Naive B cell (primary cell): ENCODE data around the gene CT45A5. TPM values are rescaled to one million over a fixed set of nuclear protein-coding genes. Genes with fewer than 3 reads are reported as not detected.
"Not testable (repeated sequence)": the region's sequence is repeated elsewhere in the genome, so short reads cannot be mapped to it uniquely, and the experiment has no call there.

Experiments used
- ATAC-seq, 2 donors: fragments of 150-1000 bp; cut with Tn5 transposase; 2 replicates each; pipeline ENCODE4 v1.10.0; 2021; ENCODE audit warnings: low read depth in 2 of 2, mild to moderate bottlenecking in 2 of 2, moderate library complexity in 2 of 2
- DNase-seq: peaks from one replicate; pipeline ENCODE4 v3.0.0; 2022
- H3K27ac Mint-ChIP-seq, 6 donors: one replicate each; pipeline ENCODE4 v1.8.0; 2020 to 2022; ENCODE audit warnings: mild to moderate bottlenecking in 6 of 6, mixed read lengths in 6 of 6, moderate library complexity in 5 of 6, inconsistent platforms in 2 of 6
- H3K27me3 Mint-ChIP-seq, 3 donors: one replicate each; pipeline ENCODE4 v1.8.0; 2021 to 2022; ENCODE audit warnings: mixed read lengths in 3 of 3, mild to moderate bottlenecking in 1 of 3
- H3K36me3 Mint-ChIP-seq, 2 donors: one replicate each; pipeline ENCODE4 v1.8.0; 2020 to 2022; ENCODE audit warnings: mixed read lengths in 2 of 2, inconsistent platforms in 1 of 2, mild to moderate bottlenecking in 1 of 2
- H3K4me1 Mint-ChIP-seq, 3 donors: one replicate each; pipeline ENCODE4 v1.8.0; 2020 to 2022; ENCODE audit warnings: mixed read lengths in 3 of 3, inconsistent platforms in 1 of 3, mild to moderate bottlenecking in 1 of 3, moderate library complexity in 1 of 3
- H3K4me3 Mint-ChIP-seq, 8 donors: one replicate each; pipeline ENCODE4 v1.8.0; 2020 to 2022; ENCODE audit warnings: mild to moderate bottlenecking in 8 of 8, mixed read lengths in 8 of 8, moderate library complexity in 8 of 8, inconsistent platforms in 2 of 8
- H3K9me3 Mint-ChIP-seq, 7 donors: one replicate each; pipeline ENCODE4 v1.8.0; 2020 to 2022; ENCODE audit warnings: mixed read lengths in 7 of 7, mild to moderate bottlenecking in 5 of 7, inconsistent platforms in 2 of 7, moderate library complexity in 1 of 7
- polyA plus RNA-seq, 6 donors: library from polyadenylated mRNA; unstranded; fragments of 300-500 nt; fragmentation: Illumina TruSeq; gene quantifications; one replicate each; pipeline ENCODE4 v1.2.3, GENCODE V29; 2021; ENCODE audit warnings: low read depth in 6 of 6

Gene CT45A5, protein sequence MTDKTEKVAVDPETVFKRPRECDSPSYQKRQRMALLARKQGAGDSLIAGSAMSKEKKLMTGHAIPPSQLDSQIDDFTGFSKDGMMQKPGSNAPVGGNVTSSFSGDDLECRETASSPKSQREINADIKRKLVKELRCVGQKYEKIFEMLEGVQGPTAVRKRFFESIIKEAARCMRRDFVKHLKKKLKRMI
- polyA plus RNA-seq, result not detected

GRCh38 chrX:135785403-135785802 lies at the start of gene CT45A5:
TSS of gene CT45A5 (minus strand) at chrX:135785503. CDS start at chrX:135781729, 3,774 bp downstream.
- H3K4me1 Mint-ChIP-seq, H3K4me3 Mint-ChIP-seq, H3K36me3 Mint-ChIP-seq, DNase-seq, H3K9me3 Mint-ChIP-seq, H3K27me3 Mint-ChIP-seq, H3K27ac Mint-ChIP-seq, ATAC-seq: not testable (repeated sequence)

DNA sequence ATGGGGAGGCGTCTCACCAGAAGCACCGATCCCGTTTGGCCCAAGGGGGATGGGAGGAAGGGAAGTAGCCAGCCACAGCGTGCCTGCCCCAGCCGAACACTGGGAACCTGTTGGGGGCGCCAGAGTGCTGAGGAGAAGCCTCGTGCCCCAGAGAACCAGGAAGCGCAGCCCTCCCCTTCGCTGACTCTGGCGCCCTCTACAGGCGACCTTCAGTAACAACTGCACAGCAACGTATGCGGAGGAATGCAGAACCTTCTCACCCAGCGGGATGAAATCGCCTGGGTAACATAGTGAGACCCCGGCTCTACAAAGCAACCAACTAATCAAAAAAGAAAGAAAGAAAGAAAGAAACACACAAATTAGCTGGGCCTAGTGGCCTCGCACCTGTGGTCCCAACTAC lies 34.6 kb upstream of the CT45A5 start, which contains the start of gene CT45A2:
CT45A2 (minus strand) TSS at position 101 of the 400 bp plus-strand sequence. CDS start 3,747 bp downstream, outside the sequence.
- not testable (repeated sequence) for ATAC-seq, H3K4me3 Mint-ChIP-seq, H3K27ac Mint-ChIP-seq, H3K4me1 Mint-ChIP-seq, H3K27me3 Mint-ChIP-seq, H3K9me3 Mint-ChIP-seq, DNase-seq, H3K36me3 Mint-ChIP-seq

DNA sequence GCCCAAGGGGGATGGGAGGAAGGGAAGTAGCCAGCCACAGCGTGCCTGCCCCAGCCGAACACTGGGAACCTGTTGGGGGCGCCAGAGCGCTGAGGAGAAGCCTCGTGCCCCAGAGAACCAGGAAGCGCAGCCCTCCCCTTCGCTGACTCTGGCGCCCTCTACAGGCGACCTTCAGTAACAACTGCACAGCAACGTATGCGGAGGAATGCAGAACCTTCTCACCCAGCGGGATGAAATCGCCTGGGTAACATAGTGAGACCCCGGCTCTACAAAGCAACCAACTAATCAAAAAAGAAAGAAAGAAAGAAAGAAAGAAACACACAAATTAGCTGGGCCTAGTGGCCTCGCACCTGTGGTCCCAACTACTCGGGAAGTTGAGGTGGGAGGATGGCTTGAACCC lies 17.4 kb upstream of the CT45A5 start, which contains the start of gene CT45A6:
CT45A6 (minus strand) TSS at position 101 of the 400 bp plus-strand sequence. CDS start 3,794 bp downstream, outside the sequence.
- not testable (repeated sequence) for H3K4me1 Mint-ChIP-seq, H3K36me3 Mint-ChIP-seq, H3K9me3 Mint-ChIP-seq, H3K4me3 Mint-ChIP-seq, ATAC-seq, H3K27ac Mint-ChIP-seq, DNase-seq, H3K27me3 Mint-ChIP-seq

DNA sequence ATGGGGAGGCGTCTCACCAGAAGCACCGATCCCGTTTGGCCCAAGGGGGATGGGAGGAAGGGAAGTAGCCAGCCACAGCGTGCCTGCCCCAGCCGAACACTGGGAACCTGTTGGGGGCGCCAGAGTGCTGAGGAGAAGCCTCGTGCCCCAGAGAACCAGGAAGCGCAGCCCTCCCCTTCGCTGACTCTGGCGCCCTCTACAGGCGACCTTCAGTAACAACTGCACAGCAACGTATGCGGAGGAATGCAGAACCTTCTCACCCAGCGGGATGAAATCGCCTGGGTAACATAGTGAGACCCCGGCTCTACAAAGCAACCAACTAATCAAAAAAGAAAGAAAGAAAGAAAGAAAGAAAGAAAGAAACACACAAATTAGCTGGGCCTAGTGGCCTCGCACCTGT lies 17.2 kb downstream of the CT45A5 start, which contains the start of gene CT45A3:
CT45A3 (minus strand) TSS at position 101 of the 400 bp plus-strand sequence. CDS start 3,747 bp downstream, outside the sequence.
- H3K4me1 Mint-ChIP-seq, H3K4me3 Mint-ChIP-seq: not testable (repeated sequence)

DNA sequence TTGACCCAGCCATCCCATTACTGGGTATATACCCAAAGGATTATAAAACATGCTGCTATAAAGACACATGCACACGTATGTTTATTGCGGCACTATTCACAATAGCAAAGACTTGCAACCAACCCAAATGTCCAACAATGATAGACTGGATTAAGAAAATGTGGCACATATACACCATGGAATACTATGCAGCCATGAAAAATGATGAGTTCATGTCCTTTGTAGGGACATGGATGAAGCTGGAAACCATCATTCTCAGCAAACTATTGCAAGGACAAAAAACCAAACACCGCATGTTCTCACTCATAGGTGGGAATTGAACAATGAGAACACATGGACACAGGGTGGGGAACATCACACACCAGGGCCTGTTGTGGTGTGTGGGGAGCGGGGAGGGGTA lies 40.6 kb downstream of the CT45A5 start:
- not testable (repeated sequence) for DNase-seq, ATAC-seq, H3K36me3 Mint-ChIP-seq, H3K4me1 Mint-ChIP-seq, H3K27me3 Mint-ChIP-seq, H3K4me3 Mint-ChIP-seq, H3K9me3 Mint-ChIP-seq, H3K27ac Mint-ChIP-seq

More for the DNA sequence above, 17.2 kb downstream of the CT45A5 start, which contains the start of gene CT45A3:
- not testable (repeated sequence) for H3K9me3 Mint-ChIP-seq, H3K36me3 Mint-ChIP-seq, ATAC-seq, H3K27me3 Mint-ChIP-seq, DNase-seq, H3K27ac Mint-ChIP-seq

DNA sequence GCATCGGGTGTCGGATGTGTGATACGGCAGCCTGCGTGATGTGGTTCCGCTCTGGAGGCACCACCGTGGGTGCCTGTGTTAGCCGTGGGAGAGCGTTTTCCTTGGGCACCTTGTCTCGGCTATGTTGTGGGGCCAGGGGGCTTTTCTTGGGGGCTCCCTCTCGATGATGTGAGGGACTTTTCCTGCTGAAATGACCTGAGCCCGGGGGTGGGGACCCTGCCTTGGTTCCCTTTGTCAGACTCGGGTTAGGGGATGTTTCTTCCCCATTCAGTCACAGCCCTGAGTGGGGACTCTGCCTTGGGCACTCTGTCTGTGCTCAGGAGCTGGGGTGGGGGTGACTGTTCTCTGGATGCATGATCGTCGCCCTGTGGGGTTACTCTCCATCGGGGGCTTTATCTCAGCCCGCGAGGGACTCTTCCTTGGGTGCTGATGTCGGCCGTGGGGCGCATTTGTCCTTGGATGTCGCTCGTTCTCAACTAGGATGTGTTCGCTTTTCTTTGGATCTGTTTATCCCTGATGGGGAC lies 44.0 kb downstream of the CT45A5 start:
- DNase-seq, result no peak
- ATAC-seq, result no peak
- H3K4me1 Mint-ChIP-seq, result peaks cover 4 to 11% (median 5%) of the 10 kb centered on the region in 3 donors
- no peaks in the 10 kb centered on the region for H3K36me3 Mint-ChIP-seq
- no peaks in the 10 kb centered on the region for H3K9me3 Mint-ChIP-seq
- H3K27me3 Mint-ChIP-seq, result no peaks in the 10 kb centered on the region
- no peak overlapping the region for H3K27ac Mint-ChIP-seq
- H3K4me3 Mint-ChIP-seq, result no peak overlapping the region

DNA sequence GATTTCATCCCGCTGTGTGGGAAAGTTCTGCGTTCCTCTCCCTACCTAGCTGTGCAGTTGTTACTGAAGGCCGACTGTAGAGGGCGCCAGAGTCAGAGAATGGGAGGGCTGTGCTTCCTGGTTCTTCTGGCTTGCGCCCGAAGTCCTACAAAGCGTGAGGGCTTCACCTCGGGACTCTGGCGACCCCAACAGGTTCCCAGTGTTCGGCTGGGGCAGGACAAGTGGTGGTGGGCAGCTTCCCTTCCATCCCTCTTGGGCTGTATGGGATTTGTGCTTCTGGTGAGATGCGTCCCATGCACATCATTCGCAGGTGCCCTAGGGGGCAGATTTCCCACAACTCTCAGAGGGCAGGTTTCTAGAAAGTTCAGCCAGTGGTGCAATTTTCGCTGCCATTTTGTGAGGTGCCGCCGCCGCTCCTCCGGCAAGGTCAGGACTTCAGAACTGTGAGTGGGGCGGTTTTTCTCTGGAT lies 44.6 kb downstream of the CT45A5 start:
- no peaks in the 10 kb centered on the region for H3K36me3 Mint-ChIP-seq
- H3K27ac Mint-ChIP-seq, result peak overlapping the region in 1 of 6 donors; percentile 19
- peak; percentile 5 for DNase-seq
- no peaks in the 10 kb centered on the region for H3K9me3 Mint-ChIP-seq
- H3K4me3 Mint-ChIP-seq, result no peak overlapping the region
- peaks cover 4 to 11% (median 5%) of the 10 kb centered on the region in 3 donors for H3K4me1 Mint-ChIP-seq
- H3K27me3 Mint-ChIP-seq, result no peaks in the 10 kb centered on the region
- no peak for ATAC-seq

DNA sequence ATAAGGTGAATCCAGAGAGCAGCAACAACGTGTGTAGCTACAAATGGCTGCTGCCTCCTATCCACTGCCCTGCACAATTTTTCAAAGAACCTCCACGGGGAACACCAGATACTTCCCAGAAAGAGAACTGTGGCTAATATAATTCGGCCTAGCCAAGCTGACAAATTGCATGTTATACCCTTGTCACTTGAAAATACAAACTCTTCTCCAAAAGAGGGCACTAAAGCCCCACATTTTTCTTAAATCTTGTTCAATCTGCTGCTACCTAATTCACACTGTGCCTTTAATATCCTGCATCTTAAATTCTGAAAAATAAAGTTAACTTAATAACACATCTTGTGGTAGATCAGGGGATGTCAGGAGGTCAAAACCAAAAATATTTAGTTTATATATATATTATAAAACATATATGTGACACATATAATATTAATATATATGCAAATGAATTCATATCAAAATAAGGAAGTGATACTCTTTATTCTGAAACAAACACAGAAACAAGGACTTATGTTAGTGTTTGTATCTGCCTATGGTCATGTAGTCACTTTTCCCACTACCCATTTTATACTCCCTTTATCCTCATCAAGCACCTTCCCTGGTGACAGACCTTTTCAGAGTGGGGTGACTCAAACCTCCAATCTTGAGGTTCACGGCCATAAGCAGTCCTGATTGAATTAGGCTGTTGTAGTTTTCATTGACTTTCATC lies 47.8 kb downstream of the CT45A5 start:
- no peaks in the 10 kb centered on the region for H3K36me3 Mint-ChIP-seq
- DNase-seq, result no peak
- ATAC-seq, result peak in 1 of 2 donors; percentile 40
- H3K9me3 Mint-ChIP-seq, result no peaks in the 10 kb centered on the region
- H3K4me1 Mint-ChIP-seq, result peaks cover 4 to 11% (median 5%) of the 10 kb centered on the region in 3 donors
- H3K4me3 Mint-ChIP-seq, result no peak overlapping the region
- peak overlapping the region in 2 of 6 donors; percentile 25 to 35 for H3K27ac Mint-ChIP-seq
- no peaks in the 10 kb centered on the region for H3K27me3 Mint-ChIP-seq

GRCh38 chrX:135734666-135735065 lies 50.6 kb downstream of the CT45A5 start:
- not testable (repeated sequence) for H3K9me3 Mint-ChIP-seq, H3K27ac Mint-ChIP-seq, H3K4me1 Mint-ChIP-seq, H3K36me3 Mint-ChIP-seq, DNase-seq, ATAC-seq, H3K27me3 Mint-ChIP-seq, H3K4me3 Mint-ChIP-seq

Other genes starting within 250 kb of the CT45A5 start
- not detected for gene CT45A1, start 71.9 kb downstream of the CT45A5 start, polyA plus RNA-seq
- gene CT45A3, start 17.3 kb downstream of the CT45A5 start, polyA plus RNA-seq, result not detected
- not detected for gene CT45A6, start 17.3 kb upstream of the CT45A5 start, polyA plus RNA-seq
- not detected for gene CT45A2, start 34.5 kb upstream of the CT45A5 start, polyA plus RNA-seq
- gene CT45A7, start 51.8 kb upstream of the CT45A5 start, polyA plus RNA-seq, result not detected
- gene CT45A8, start 69.0 kb upstream of the CT45A5 start, polyA plus RNA-seq, result not detected
- gene CT45A9, start 86.3 kb upstream of the CT45A5 start, polyA plus RNA-seq, result not detected
- not detected for gene CT45A10, start 107.9 kb upstream of the CT45A5 start, polyA plus RNA-seq
- gene SAGE1, start 108.2 kb upstream of the CT45A5 start, polyA plus RNA-seq, result not detected
- gene MMGT1, start 188.5 kb upstream of the CT45A5 start, polyA plus RNA-seq, result 10 to 100 TPM in 3 of 6 donors, 1 to 10 TPM in 3; 7.6 to 11.5 (median 10.4) TPM
- gene SLC9A6, start 199.9 kb upstream of the CT45A5 start, polyA plus RNA-seq, result 10 to 100 TPM in 4 of 6 donors, 1 to 10 TPM in 2; 9.2 to 18.8 (median 10.7) TPM